ENCODE results near the gene SPTB.

Gene SPTB

DNA sequence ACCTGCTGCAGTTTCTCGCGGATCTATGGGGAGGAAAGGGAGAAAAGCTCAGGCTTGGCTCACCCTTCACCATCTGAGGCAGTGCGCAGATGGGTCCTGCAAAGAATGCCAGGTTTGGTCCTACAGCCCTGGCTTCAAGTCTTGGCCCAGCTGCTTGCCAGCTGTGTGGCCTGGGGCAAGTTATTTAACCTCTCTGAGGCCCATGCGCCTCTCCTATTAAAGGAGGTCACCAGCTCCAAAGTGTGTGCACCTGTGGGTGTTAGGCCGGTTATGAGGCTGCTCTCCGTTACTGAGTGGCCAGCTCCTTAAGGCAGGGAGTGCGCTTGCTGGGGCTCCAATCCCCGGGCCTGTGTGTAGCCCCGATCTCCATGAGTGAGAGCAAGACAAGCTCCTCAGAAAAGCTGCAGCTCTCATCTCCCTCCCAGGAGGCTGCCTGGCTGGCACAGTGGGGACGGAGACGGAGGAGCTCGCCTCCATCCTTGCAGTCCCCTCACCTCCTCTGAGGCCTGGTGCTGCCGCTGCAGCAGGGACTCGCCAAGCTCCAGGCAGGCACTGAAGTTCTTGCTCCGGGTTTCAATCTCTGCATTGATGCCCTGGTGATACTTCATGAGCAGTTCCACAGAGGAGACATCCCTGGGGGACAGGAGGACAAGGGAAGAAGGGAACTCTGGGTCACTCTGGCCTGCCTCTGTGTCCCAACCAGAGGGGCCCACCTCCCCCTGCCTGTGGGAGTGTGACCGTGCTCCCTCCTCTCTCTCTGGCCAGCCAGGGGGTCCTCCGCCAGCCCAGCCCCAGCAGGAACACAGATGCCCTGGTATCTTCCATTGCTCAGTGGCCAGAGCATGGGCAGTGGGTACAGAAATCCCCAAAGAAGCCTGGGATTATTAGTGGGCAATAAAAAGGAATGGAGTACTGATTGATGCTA, 110.3 kb downstream of the SPTB start:
- no peak overlapping the region for H3K27ac ChIP-seq
- TF ChIP-seq, protein P1, sequence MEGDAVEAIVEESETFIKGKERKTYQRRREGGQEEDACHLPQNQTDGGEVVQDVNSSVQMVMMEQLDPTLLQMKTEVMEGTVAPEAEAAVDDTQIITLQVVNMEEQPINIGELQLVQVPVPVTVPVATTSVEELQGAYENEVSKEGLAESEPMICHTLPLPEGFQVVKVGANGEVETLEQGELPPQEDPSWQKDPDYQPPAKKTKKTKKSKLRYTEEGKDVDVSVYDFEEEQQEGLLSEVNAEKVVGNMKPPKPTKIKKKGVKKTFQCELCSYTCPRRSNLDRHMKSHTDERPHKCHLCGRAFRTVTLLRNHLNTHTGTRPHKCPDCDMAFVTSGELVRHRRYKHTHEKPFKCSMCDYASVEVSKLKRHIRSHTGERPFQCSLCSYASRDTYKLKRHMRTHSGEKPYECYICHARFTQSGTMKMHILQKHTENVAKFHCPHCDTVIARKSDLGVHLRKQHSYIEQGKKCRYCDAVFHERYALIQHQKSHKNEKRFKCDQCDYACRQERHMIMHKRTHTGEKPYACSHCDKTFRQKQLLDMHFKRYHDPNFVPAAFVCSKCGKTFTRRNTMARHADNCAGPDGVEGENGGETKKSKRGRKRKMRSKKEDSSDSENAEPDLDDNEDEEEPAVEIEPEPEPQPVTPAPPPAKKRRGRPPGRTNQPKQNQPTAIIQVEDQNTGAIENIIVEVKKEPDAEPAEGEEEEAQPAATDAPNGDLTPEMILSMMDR (conservative IDR thresholded peaks at IDR 0.05): no peak

- no peak overlapping the region for H3K27ac ChIP-seq
- TF ChIP-seq, protein P1 (conservative IDR thresholded peaks at IDR 0.05): no peak
These were observed 111.2 kb downstream of the SPTB start for GRCh38 chr14:64768401-64769095.

DNA sequence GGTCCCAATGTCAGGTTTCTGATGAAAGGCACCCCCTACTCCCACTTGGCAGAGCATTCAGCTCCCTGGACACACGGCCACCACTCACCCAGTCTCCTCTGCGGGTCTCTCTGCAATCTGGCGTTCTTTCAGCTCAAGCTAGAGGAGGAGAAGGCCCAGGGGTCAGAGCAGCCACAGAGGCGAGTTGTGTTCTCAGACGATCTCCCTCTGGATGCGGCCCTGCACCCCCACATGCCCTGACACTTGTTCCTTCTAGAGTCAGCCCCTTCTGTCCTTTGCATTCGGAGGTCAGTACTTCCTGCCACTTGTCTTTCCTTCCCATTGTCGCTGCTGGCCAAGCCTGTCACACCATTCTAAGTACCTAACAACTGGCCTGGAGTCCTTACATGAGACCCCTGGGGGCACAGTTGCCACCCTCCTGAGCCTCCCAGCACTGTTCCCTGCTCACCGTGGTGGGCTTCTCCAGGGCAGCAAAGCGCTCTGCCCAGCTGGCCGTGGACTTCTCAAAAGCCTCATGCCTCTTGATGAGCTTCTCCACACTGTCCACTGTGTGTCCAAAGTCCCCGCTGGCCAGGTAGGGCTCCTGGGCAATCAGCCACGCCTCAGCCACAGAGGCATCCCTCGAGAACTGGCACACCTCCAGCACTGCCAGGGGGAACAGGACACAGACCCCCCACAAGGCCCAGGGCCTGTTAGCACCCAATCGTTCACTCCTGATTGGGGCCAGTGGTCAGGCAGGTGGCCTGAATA, 112.3 kb downstream of the SPTB start:
- no peak overlapping the region for H3K27ac ChIP-seq
- TF ChIP-seq, protein P1 (conservative IDR thresholded peaks at IDR 0.05): no peak

GRCh38 chr14:64766430-64767151, 113.1 kb downstream of the SPTB start:
- TF ChIP-seq, protein P1 (conservative IDR thresholded peaks at IDR 0.05): no peak
- H3K27ac ChIP-seq: no peak overlapping the region

DNA sequence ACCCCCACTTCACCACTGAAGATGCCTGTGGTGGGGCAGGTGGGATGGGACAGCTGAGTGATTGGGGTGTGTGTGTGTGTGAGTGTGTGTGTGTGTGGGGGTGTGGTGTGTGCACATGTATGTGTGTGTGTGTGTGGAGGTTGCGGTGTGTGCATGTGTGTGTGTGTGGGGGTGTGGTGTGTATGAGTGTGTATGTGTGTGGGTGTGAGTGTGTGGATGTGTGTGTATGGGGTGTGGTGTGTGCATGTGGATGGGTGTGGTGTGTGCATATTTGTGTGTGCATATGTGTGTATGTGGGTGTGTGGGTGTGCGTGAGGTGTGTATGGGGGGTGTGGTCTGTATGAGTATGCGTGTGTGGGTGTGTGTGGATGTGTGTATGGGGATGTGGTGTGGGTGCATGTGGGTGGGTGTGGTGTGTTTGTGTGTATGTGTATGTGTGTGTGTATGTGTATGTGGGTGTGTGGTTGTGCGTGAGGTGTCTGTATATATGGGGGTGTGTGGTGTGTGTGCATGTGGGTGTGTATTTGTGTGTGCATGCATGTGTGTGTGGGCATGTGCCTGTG, 113.9 kb downstream of the SPTB start:
- no peak overlapping the region for H3K27ac ChIP-seq
- TF ChIP-seq, protein P1 (conservative IDR thresholded peaks at IDR 0.05): no peak

GRCh38 chr14:64764641-64765520, 114.8 kb downstream of the SPTB start:
- TF ChIP-seq, protein P1 (conservative IDR thresholded peaks at IDR 0.05): peak; percentile 88
- no peak overlapping the region for H3K27ac ChIP-seq
